GM18861 (cell line): ENCODE results near the gene ADRA2B.

Experiments used
- ATAC-seq: cut with Tn5 transposase; IDR thresholded peaks from one replicate; pipeline ENCODE4 v1.9.1; 2021; ENCODE audit not compliant: unreplicated experiment

ADRA2B gene

GRCh38 chr2:96138179-96139145, 22.1 kb upstream of the ADRA2B start, which contains the start of gene ASTL:
Gene ASTL (minus strand): TSS chr2:96138502. CDS start chr2:96138436, 66 bp downstream.
- ATAC-seq, result no peak

- no peak for ATAC-seq
Measured at GRCh38 chr2:96137321-96138178, 21.2 kb upstream of the ADRA2B start.

GRCh38 chr2:96136129-96136720, 19.9 kb upstream of the ADRA2B start:
- ATAC-seq, result no peak

GRCh38 chr2:96135621-96136020, 19.2 kb upstream of the ADRA2B start:
- no peak for ATAC-seq

GRCh38 chr2:96135171-96135570, 18.8 kb upstream of the ADRA2B start:
- no peak for ATAC-seq

- ATAC-seq, result no peak
Measured at GRCh38 chr2:96134421-96134820, 18.1 kb upstream of the ADRA2B start.

GRCh38 chr2:96131813-96132745, 15.7 kb upstream of the ADRA2B start:
- ATAC-seq, result no peak

GRCh38 chr2:96131152-96131812, 14.9 kb upstream of the ADRA2B start:
- ATAC-seq, result no peak

GRCh38 chr2:96130483-96130882, 14.1 kb upstream of the ADRA2B start:
- no peak for ATAC-seq

- ATAC-seq, result no peak
Measured at GRCh38 chr2:96129528-96130120, 13.3 kb upstream of the ADRA2B start.

GRCh38 chr2:96128456-96128855, 12.1 kb upstream of the ADRA2B start:
- ATAC-seq, result no peak

- ATAC-seq, result no peak
Measured at GRCh38 chr2:96124406-96125265, 8.3 kb upstream of the ADRA2B start.

GRCh38 chr2:96123936-96124335, 7.6 kb upstream of the ADRA2B start:
- ATAC-seq, result no peak

GRCh38 chr2:96123290-96123689, 6.9 kb upstream of the ADRA2B start:
- no peak for ATAC-seq

GRCh38 chr2:96122391-96122790, 6.0 kb upstream of the ADRA2B start:
- ATAC-seq, result no peak

- no peak for ATAC-seq
Measured at GRCh38 chr2:96121414-96121813, 5.0 kb upstream of the ADRA2B start.

GRCh38 chr2:96120991-96121390, 4.6 kb upstream of the ADRA2B start:
- ATAC-seq, result no peak

GRCh38 chr2:96120091-96120720, 3.8 kb upstream of the ADRA2B start:
- ATAC-seq, result no peak
